ENCODE results near the gene JCHAIN. TPM values are rescaled to one million over a fixed set of nuclear protein-coding genes. Genes with fewer than 3 reads are reported as not detected.
A peak's percentile ranks its signal among the peaks of the same experiment; 100 is the strongest.

JCHAIN gene
- total RNA-seq: under 1 TPM in 1 of 2 donors, not detected in 1; 0.49 TPM

GRCh38 chr4:70666369-70666768, at the start of gene JCHAIN:
Gene JCHAIN, minus strand, starts transcription at chr4:70666508. Its CDS starts 18 bp downstream, at chr4:70666490.
- DNase-seq (no peak), ATAC-seq (replicated peaks in 1 of 2) (no peak)
- no peaks in the 10 kb centered on the region for H3K36me3 Mint-ChIP-seq (ENCODE audit: insufficient read depth in 2 of 2)
- no peak within 1 kb of the TSS for H3K4me3 Mint-ChIP-seq
- H3K9me3 Mint-ChIP-seq: no peaks in the 10 kb centered on the region
- H3K27ac Mint-ChIP-seq: no peak within 1 kb of the TSS
- peaks cover 6% of the 10 kb centered on the region for H3K4me1 Mint-ChIP-seq (ENCODE audit: low read depth)
- H3K27me3 Mint-ChIP-seq (ENCODE audit: low read depth): no peaks in the 10 kb centered on the region

DNA sequence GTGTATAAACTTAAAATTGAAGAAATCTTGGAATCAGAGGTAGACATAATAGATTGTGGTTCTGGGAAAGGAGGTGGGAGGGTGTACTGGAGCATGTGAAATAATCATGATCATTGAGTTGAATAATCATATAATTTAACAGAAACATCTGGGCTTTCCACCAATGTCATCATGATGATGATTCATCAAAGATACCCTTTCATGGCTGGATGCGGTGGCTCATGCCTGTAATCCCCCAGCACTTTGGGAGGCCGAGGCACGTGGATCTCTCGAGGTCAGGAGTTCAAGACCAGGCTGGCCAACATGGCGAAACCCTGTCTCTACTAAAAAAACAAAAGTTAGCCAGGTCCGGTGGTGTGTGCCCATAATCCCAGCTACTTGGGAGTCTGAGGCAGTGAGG, 48.8 kb upstream of the JCHAIN start:
- no peaks in the 10 kb centered on the region for H3K27me3 Mint-ChIP-seq (ENCODE audit: low read depth)
- peak in 1 of 2 donors; percentile 11 for DNase-seq
- peak overlapping the region; percentile 82 for H3K27ac Mint-ChIP-seq
- ATAC-seq (replicated peaks in 1 of 2): peak in 1 of 2 donors; percentile 35
- H3K36me3 Mint-ChIP-seq (ENCODE audit: insufficient read depth in 2 of 2): no peaks in the 10 kb centered on the region
- H3K4me3 Mint-ChIP-seq: peak overlapping the region in 1 of 2 donors; percentile 69
- no peaks in the 10 kb centered on the region for H3K9me3 Mint-ChIP-seq
- H3K4me1 Mint-ChIP-seq (ENCODE audit: low read depth): peaks cover 40% of the 10 kb centered on the region

GRCh38 chr4:70714079-70714887, 48.0 kb upstream of the JCHAIN start:
- DNase-seq: no peak
- Mint-ChIP-seq H3K4me1 (ENCODE audit: low read depth) (peaks cover 48% of the 10 kb centered on the region), H3K27ac (peak overlapping the region; percentile 82), H3K27me3 (ENCODE audit: low read depth) (no peaks in the 10 kb centered on the region), H3K9me3 (no peaks in the 10 kb centered on the region), H3K4me3 (peak overlapping the region; percentile 16 to 69), H3K36me3 (ENCODE audit: insufficient read depth in 2 of 2) (no peaks in the 10 kb centered on the region)
- ATAC-seq (replicated peaks in 1 of 2): peak; percentile 36 to 41

DNA sequence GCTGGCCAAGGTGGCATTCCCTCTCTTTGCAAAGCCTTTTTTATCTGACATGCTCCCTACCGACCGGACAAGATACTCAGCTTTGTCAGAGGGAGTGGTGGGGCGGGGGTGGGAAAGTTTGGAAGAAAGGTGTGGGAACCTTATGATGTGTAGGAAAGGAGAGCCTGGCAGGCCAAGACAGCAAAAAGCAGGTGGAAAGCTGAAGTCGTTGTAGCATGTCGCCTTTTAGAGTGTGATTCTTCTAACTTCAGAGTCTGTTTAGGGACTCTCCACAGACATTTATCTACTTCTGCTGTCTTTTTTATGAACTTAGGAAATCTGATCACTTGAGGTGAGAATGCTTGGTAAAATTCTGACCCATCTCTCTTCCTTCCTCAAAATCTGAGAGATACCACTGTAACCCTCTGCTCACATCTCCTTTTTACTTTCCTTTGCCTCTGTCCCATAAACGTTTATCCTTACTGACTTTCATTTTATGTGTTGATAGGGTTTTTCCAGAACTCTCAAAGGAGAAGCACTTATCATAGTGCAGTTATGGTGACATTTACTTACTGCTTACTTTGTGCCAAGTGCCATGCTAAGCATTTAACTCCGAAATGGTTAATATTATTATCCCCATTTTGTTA, 47.3 kb upstream of the JCHAIN start:
- Mint-ChIP-seq H3K4me3 (peak overlapping the region; percentile 16 to 69), H3K4me1 (ENCODE audit: low read depth) (peaks cover 49% of the 10 kb centered on the region), H3K27me3 (ENCODE audit: low read depth) (no peaks in the 10 kb centered on the region), H3K36me3 (ENCODE audit: insufficient read depth in 2 of 2) (no peaks in the 10 kb centered on the region), H3K9me3 (no peaks in the 10 kb centered on the region), H3K27ac (peak overlapping the region; percentile 44)
- ATAC-seq (replicated peaks in 1 of 2) (peak; percentile 7 to 31), DNase-seq (no peak)

DNA sequence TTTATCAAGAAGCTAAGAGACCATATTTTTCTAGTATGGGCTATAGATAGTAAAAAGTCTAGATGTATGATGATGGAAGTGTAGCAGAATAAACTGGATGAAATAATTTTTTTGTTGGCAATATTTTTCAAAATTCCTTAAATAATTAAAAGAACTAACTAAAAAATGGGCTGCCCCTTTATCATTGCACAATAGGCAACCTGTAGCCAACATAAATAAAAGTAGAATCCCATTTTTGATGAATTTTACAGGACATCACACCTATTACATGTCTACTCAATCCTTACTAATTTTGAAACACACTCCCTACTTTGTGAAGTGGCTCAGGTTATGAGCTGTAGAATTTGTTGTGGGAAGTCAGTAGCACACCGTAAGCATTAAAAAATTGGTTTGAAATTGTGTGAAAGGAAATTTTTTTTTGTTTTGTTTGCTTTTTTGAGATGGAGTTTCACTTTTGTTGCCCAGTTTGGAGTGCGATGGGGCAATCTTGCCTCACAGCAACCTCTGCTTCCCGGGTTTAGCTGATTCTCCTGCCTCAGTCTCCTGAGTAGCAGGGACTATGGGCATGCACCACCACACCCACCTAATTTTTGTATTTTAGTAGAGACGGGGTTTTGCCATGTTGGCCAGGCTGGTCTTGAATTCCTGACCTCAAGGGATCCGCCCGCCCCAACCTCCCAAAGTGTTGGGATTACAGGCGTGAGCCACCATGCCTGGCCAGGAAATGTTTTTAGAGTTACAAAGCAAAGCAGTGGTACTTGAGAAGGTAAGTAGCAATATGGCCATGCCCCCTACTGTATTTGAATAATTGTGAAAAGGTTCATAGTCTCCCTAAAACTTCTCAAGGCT, 46.5 kb upstream of the JCHAIN start:
- Mint-ChIP-seq H3K27me3 (ENCODE audit: low read depth) (no peaks in the 10 kb centered on the region), H3K4me1 (ENCODE audit: low read depth) (peaks cover 49% of the 10 kb centered on the region), H3K9me3 (no peaks in the 10 kb centered on the region), H3K4me3 (peak overlapping the region in 1 of 2 donors; percentile 69), H3K36me3 (ENCODE audit: insufficient read depth in 2 of 2) (no peaks in the 10 kb centered on the region), H3K27ac (no peak overlapping the region)
- no peak for ATAC-seq (replicated peaks in 1 of 2)
- DNase-seq: no peak

GRCh38 chr4:70712150-70712549, 45.8 kb upstream of the JCHAIN start:
- Mint-ChIP-seq H3K27ac (peak overlapping the region; percentile 76), H3K4me1 (ENCODE audit: low read depth) (peaks cover 49% of the 10 kb centered on the region), H3K4me3 (peak overlapping the region; percentile 5 to 26), H3K36me3 (ENCODE audit: insufficient read depth in 2 of 2) (no peaks in the 10 kb centered on the region), H3K27me3 (ENCODE audit: low read depth) (no peaks in the 10 kb centered on the region), H3K9me3 (no peaks in the 10 kb centered on the region)
- ATAC-seq (replicated peaks in 1 of 2): no peak
- DNase-seq: no peak

GRCh38 chr4:70711599-70711998, 45.3 kb upstream of the JCHAIN start:
- Mint-ChIP-seq H3K36me3 (ENCODE audit: insufficient read depth in 2 of 2) (no peaks in the 10 kb centered on the region), H3K27ac (peak overlapping the region; percentile 76), H3K4me3 (peak overlapping the region; percentile 5 to 26), H3K4me1 (ENCODE audit: low read depth) (peaks cover 54% of the 10 kb centered on the region), H3K9me3 (no peaks in the 10 kb centered on the region), H3K27me3 (ENCODE audit: low read depth) (no peaks in the 10 kb centered on the region)
- DNase-seq: no peak
- ATAC-seq (replicated peaks in 1 of 2): no peak

- no peak overlapping the region for H3K4me3 Mint-ChIP-seq
- peaks cover 56% of the 10 kb centered on the region for H3K4me1 Mint-ChIP-seq (ENCODE audit: low read depth)
- H3K36me3 Mint-ChIP-seq (ENCODE audit: insufficient read depth in 2 of 2): peaks cover 0 to 3% of the 10 kb centered on the region in 2 donors
- H3K9me3 Mint-ChIP-seq: no peaks in the 10 kb centered on the region
- DNase-seq (no peak), ATAC-seq (replicated peaks in 1 of 2) (no peak)
- no peaks in the 10 kb centered on the region for H3K27me3 Mint-ChIP-seq (ENCODE audit: low read depth)
- H3K27ac Mint-ChIP-seq: no peak overlapping the region
Measured at GRCh38 chr4:70709611-70710205, 43.4 kb upstream of the JCHAIN start.

DNA sequence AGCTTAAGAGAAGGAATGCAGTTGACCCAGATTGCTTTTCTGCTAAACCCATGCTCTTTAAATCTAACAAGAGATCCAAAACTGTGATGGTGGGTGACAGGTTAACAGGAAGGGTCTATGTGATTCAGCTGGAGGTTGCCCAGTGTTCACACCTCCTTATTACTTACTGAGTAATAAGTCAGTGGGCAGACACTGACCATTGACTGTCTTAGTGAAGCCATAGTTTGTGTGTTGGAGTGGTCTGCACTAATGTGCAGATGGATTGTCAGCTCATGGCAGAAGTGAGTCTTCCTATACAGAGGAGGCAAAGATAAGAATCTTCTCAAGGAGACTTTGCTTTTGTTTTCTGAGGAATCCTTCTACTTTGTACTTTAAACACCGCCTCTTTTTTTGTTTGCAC, 40.2 kb upstream of the JCHAIN start:
- ATAC-seq (replicated peaks in 1 of 2) (no peak), DNase-seq (no peak)
- Mint-ChIP-seq H3K27me3 (ENCODE audit: low read depth) (no peaks in the 10 kb centered on the region), H3K4me1 (ENCODE audit: low read depth) (peaks cover 39% of the 10 kb centered on the region), H3K27ac (peak overlapping the region; percentile 99), H3K9me3 (no peaks in the 10 kb centered on the region), H3K36me3 (ENCODE audit: insufficient read depth in 2 of 2) (peaks cover 2 to 6% of the 10 kb centered on the region in 2 donors), H3K4me3 (peak overlapping the region; percentile 95 to 100)

DNA sequence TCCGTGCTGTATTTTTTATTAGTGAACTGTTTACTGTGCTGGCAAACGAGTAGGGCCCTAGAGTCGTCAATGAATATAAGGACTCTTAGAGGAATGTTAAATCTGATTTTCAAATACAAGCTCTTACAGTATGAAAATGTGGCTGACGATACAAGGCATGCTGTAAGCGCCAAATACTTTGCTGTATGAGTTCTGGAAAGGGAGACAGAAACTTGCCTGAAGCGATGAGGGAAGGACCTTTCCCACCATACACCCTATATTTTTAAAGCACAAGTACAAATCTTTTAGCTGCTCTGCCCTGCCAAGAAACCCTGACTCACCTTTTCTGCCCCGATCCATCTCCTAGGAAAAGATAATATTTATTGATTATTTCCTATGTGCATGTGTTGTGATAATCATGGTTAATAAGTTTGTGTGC, 39.7 kb upstream of the JCHAIN start:
- DNase-seq (no peak), ATAC-seq (replicated peaks in 1 of 2) (no peak)
- H3K27ac Mint-ChIP-seq: peak overlapping the region; percentile 99
- peaks cover 36% of the 10 kb centered on the region for H3K4me1 Mint-ChIP-seq (ENCODE audit: low read depth)
- no peaks in the 10 kb centered on the region for H3K27me3 Mint-ChIP-seq (ENCODE audit: low read depth)
- H3K9me3 Mint-ChIP-seq: no peaks in the 10 kb centered on the region
- H3K4me3 Mint-ChIP-seq: peak overlapping the region; percentile 95 to 100
- peaks cover 2 to 6% of the 10 kb centered on the region in 2 donors for H3K36me3 Mint-ChIP-seq (ENCODE audit: insufficient read depth in 2 of 2)

GRCh38 chr4:70705183-70706043, 39.1 kb upstream of the JCHAIN start:
- peak overlapping the region; percentile 99 for H3K27ac Mint-ChIP-seq
- no peaks in the 10 kb centered on the region for H3K27me3 Mint-ChIP-seq (ENCODE audit: low read depth)
- peaks cover 36% of the 10 kb centered on the region for H3K4me1 Mint-ChIP-seq (ENCODE audit: low read depth)
- peaks cover 2 to 6% of the 10 kb centered on the region in 2 donors for H3K36me3 Mint-ChIP-seq (ENCODE audit: insufficient read depth in 2 of 2)
- H3K4me3 Mint-ChIP-seq: peak overlapping the region; percentile 95 to 100
- ATAC-seq (replicated peaks in 1 of 2) (peak; percentile 71 to 78), DNase-seq (peak; percentile 80 to 82)
- no peaks in the 10 kb centered on the region for H3K9me3 Mint-ChIP-seq

DNA sequence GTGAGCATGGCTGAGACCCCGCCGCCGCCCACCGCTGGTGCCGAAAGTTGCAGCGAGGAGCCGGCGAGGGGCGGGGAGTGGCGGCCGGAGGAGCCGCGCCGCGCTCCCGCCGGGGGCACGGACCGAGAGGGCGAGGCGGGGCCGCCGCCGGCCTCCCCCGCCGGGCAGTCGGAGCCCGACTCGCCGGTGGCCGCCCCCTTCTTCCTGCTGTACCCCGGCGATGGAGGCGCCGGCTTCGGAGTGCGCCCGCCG, 38.5 kb upstream of the JCHAIN start:
- peaks cover 2 to 6% of the 10 kb centered on the region in 2 donors for H3K36me3 Mint-ChIP-seq (ENCODE audit: insufficient read depth in 2 of 2)
- no peak overlapping the region for H3K27ac Mint-ChIP-seq
- peak overlapping the region; percentile 91 to 93 for H3K4me3 Mint-ChIP-seq
- peaks cover 33% of the 10 kb centered on the region for H3K4me1 Mint-ChIP-seq (ENCODE audit: low read depth)
- H3K9me3 Mint-ChIP-seq: no peaks in the 10 kb centered on the region
- ATAC-seq (replicated peaks in 1 of 2) (no peak), DNase-seq (peak in 1 of 2 donors; percentile 52)
- no peaks in the 10 kb centered on the region for H3K27me3 Mint-ChIP-seq (ENCODE audit: low read depth)
